Measurements from ENCODE around the gene GBX2.

GRCh38 chr2:236164925-236165841, 3.0 kb downstream of the GBX2 start:
- TF ChIP-seq, protein P1, sequence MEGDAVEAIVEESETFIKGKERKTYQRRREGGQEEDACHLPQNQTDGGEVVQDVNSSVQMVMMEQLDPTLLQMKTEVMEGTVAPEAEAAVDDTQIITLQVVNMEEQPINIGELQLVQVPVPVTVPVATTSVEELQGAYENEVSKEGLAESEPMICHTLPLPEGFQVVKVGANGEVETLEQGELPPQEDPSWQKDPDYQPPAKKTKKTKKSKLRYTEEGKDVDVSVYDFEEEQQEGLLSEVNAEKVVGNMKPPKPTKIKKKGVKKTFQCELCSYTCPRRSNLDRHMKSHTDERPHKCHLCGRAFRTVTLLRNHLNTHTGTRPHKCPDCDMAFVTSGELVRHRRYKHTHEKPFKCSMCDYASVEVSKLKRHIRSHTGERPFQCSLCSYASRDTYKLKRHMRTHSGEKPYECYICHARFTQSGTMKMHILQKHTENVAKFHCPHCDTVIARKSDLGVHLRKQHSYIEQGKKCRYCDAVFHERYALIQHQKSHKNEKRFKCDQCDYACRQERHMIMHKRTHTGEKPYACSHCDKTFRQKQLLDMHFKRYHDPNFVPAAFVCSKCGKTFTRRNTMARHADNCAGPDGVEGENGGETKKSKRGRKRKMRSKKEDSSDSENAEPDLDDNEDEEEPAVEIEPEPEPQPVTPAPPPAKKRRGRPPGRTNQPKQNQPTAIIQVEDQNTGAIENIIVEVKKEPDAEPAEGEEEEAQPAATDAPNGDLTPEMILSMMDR (IDR thresholded peaks at IDR 0.05) = no peak
- TF ChIP-seq EP300 (IDR thresholded peaks at IDR 0.05) = no peak
- TF ChIP-seq POLR2A (IDR thresholded peaks at IDR 0.05) = no peak
